GM15510 (cell line): ENCODE results near the gene SH3BP4.

Experiments used
- POLR2A ChIP-seq: IDR thresholded peaks from 3 replicates; pipeline ENCODE4 v1.6.1; 2011; ENCODE audit warnings: borderline replicate concordance; ENCODE audit not compliant: insufficient read length; ENCODE audit errors: extremely low read depth

Gene SH3BP4

GRCh38 chr2:234932591-234933168 is 19.1 kb upstream of the SH3BP4 start:
- TF ChIP-seq POLR2A = no peak

- TF ChIP-seq POLR2A = no peak
These were observed 16.5 kb upstream of the SH3BP4 start for GRCh38 chr2:234935311-234935710.

GRCh38 chr2:234939576-234939975 is 12.2 kb upstream of the SH3BP4 start:
- no peak for TF ChIP-seq POLR2A

GRCh38 chr2:234939996-234940395 is 11.8 kb upstream of the SH3BP4 start:
- TF ChIP-seq POLR2A = no peak

- no peak for TF ChIP-seq POLR2A
These were observed 11.3 kb upstream of the SH3BP4 start for GRCh38 chr2:234940527-234940926.

- TF ChIP-seq POLR2A = no peak
These were observed 6.4 kb upstream of the SH3BP4 start for GRCh38 chr2:234945339-234945873.

GRCh38 chr2:234947556-234947955 is 4.3 kb upstream of the SH3BP4 start:
- no peak for TF ChIP-seq POLR2A

- TF ChIP-seq POLR2A = no peak
These were observed 1.9 kb upstream of the SH3BP4 start for GRCh38 chr2:234949762-234950434.

- TF ChIP-seq POLR2A = no peak
These were observed 1.4 kb upstream of the SH3BP4 start for GRCh38 chr2:234950435-234950729.

GRCh38 chr2:234950730-234951663 is 820 bp upstream of the SH3BP4 start:
- TF ChIP-seq POLR2A = no peak

- TF ChIP-seq POLR2A = no peak
These were observed 676 bp downstream of the SH3BP4 start for GRCh38 chr2:234952270-234953115.

GRCh38 chr2:234953116-234954031 is 1.6 kb downstream of the SH3BP4 start:
- no peak for TF ChIP-seq POLR2A

- no peak for TF ChIP-seq POLR2A
These were observed 2.8 kb downstream of the SH3BP4 start for GRCh38 chr2:234954551-234954992.
